ENCODE data around the gene RAB20.

DNA sequence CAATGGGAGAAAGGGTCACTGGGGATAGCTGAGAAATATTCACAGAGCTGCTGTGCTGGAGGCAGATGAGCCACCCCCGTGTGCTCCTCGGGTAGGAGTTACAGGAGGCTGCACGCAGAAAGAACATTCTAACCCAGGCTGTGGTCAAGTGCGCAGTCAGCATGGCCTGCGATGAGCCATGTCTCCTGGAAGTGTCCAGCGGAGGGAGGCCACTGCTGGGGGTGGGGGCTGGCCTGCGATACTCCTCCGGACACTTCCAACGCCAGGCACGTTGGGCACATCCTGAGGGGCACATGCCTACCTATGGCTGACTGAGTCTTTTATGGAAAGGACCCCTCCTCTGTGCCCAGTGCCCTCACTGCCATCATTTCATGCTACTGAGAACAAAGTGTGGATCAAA, 55.9 kb downstream of the RAB20 start:
- TF ChIP-seq, protein P1, sequence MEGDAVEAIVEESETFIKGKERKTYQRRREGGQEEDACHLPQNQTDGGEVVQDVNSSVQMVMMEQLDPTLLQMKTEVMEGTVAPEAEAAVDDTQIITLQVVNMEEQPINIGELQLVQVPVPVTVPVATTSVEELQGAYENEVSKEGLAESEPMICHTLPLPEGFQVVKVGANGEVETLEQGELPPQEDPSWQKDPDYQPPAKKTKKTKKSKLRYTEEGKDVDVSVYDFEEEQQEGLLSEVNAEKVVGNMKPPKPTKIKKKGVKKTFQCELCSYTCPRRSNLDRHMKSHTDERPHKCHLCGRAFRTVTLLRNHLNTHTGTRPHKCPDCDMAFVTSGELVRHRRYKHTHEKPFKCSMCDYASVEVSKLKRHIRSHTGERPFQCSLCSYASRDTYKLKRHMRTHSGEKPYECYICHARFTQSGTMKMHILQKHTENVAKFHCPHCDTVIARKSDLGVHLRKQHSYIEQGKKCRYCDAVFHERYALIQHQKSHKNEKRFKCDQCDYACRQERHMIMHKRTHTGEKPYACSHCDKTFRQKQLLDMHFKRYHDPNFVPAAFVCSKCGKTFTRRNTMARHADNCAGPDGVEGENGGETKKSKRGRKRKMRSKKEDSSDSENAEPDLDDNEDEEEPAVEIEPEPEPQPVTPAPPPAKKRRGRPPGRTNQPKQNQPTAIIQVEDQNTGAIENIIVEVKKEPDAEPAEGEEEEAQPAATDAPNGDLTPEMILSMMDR (conservative IDR thresholded peaks at IDR 0.05; ENCODE audit: low read depth, low read length): no peak
- no peak for TF ChIP-seq EZH2 (IDR thresholded peaks at IDR 0.05; ENCODE audit: borderline replicate concordance, low read depth, low read length, poor library complexity, severe bottlenecking)
